SKM-1 (cell line): ENCODE measurements around the gene MAP2K5.
A peak's percentile ranks its signal among the peaks of the same experiment; 100 is the strongest.

Experiments
- DNase-seq: peaks from one replicate; lab custom pipeline; 2025; ENCODE audit not compliant: unreplicated experiment; lab: John Stamatoyannopoulos, UW

MAP2K5 gene

DNA sequence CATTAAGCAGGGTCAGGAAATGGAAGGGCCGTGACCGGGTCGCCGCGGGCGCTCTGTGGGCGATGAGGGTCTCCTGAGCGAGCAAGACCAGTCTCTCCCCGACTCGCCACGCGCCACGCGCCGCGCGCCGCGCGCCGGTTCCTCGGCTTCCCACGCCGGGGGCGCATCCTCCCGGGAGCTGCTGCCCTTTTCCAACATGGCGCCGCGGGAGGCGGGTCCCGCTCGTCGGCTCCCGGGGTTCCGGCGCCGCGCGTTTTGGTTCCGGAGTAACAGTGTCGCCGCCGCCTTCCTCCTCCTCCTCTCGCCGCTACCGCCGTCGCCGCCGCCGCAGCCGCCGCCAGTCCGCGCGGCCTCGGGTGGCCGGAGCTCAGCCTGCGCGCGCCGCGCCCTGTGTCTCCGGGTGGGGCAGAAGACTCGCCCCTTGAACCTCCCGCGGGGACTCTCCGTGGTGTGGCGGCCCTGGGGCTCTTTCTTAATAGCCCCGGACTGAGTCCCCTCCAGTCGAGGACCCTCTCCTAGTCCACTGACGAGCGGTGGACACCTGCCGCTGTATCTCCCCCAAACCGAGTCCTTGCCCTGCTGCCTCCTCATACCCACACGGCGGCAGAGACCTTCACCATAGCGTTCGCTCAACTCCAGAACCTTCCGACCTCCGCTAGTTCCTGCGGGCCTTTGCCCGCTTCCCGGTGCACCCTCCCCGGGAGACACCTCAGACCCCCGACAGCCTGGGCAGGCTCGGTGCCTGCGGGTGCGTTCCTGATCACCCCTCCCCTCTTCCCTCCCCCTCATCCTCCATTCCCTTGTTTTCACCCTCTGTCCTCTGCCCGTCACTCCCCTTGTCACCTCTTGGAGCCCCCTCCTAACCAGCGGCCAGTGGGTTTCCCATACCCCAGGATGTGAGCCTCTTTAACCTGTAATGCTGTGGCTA lies at the start of gene MAP2K5:
TSS of gene MAP2K5 (plus strand) at position 284 of the 928 bp plus-strand sequence. CDS start at position 917, 633 bp downstream.
- peak; percentile 51 for DNase-seq

DNA sequence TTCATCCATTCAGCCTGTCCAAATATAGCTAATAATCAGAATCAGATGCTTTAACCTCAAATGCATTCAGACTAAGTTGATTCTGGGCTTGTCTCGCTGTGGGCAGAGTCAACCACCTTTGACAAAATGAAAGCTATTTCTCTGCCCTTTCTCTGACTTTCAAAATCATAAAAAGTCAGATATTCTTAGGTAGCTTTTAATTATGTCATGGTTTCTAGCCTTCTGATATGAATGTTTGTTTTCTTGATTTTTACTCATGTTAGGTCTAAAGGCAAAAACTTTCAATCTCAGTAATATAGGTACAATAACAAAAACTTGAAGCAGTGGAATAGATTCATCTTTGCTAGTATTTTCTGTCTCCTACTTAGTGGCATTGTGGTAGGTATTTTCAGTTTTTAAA lies 46.9 kb upstream of the MAP2K5 start:
- DNase-seq = no peak

DNA sequence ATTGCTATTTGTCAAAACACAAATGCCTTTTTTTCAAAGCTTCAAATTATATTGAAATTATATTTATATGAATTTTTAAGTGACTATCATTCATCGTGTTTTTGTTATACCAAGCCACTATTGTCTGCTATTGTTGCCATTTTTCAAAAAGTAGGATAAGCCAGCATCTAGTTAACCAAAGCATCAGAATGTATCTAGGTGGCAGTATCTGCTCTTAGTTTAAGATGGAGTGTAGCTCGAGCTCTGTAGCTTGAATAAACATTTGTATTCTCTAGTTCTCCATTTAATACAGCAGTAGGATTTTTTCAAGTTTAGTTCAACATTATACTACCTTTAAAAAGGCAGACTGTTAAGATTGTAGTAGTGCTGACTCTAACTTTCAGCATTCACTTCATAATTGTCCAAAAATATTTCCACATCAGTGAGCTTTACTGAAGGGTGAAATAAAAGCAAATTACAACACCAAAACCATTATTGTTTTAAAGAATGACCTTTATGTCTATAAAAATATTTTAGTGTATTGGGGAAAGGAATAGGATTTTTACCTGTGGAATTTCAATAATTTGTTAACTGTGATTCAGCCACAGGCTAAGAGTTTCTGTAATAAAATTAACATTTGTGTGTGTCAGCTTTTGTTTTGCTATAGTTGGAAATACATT lies 41.2 kb upstream of the MAP2K5 start:
- no peak for DNase-seq

DNA sequence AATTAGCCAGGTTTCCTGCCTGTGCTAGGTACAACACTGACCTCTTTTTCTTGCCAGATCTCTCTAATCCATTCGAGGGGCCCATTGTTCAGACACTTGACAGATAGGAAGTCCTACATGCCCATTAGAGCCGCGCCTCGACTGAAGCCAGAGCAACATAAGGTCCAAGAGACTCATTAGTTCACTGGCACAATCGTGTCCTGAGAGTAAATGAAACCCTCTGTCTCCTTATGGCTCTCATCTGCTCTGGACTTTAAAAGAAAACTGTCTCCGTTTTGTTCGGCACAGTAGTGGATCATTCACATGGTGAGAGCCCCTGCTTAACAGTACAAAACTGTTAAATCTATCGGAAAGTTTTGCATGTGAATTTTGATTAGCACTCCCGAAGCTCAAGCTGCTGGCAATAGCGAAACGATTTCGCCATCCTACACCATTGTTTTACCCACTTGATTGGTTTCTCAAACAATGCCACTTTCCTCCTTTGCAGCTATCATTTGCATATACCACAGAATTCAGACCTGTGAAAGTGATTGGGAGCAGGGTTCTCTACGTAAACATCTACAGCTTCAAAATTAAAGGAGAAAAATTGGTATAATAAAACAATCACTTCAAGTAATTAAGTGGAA lies 40.6 kb upstream of the MAP2K5 start:
- DNase-seq = no peak

DNA sequence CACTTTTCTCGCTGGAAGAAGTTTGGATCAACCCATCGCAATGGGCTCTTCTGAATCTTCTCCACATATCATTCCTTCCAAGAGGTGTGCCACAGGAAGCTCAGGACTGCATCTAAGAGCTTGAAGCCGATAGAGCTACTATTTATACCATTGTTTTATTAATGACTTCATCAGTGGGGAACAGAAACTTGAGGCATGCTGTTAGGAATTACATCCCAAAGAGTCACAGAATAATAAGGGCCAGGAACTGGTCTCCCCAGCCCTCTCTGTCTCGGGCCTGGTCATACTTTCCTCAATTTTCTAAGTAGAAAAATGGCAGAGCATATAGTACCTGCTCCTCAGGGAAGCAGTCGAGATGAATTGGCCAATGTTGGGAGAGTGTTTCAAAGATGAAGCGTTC lies 38.4 kb upstream of the MAP2K5 start:
- DNase-seq = no peak

DNA sequence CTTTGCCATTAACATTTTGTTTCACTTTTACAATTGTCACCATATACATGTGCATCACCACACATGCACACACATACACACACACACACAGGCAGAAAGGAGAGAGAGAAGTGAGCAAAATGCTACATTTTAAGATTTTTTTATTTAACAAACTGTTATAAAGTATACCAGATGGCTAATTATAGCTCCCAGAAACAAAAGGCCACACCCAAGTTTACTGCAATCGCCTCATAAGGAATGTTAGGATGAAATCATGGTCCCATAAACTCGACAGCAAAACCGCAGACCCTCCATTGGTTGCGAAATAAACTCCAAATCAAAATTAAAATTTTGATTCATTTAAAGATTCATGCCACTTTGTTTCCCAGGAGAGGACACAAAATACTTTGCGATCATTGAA lies 37.7 kb upstream of the MAP2K5 start:
- DNase-seq = no peak

DNA sequence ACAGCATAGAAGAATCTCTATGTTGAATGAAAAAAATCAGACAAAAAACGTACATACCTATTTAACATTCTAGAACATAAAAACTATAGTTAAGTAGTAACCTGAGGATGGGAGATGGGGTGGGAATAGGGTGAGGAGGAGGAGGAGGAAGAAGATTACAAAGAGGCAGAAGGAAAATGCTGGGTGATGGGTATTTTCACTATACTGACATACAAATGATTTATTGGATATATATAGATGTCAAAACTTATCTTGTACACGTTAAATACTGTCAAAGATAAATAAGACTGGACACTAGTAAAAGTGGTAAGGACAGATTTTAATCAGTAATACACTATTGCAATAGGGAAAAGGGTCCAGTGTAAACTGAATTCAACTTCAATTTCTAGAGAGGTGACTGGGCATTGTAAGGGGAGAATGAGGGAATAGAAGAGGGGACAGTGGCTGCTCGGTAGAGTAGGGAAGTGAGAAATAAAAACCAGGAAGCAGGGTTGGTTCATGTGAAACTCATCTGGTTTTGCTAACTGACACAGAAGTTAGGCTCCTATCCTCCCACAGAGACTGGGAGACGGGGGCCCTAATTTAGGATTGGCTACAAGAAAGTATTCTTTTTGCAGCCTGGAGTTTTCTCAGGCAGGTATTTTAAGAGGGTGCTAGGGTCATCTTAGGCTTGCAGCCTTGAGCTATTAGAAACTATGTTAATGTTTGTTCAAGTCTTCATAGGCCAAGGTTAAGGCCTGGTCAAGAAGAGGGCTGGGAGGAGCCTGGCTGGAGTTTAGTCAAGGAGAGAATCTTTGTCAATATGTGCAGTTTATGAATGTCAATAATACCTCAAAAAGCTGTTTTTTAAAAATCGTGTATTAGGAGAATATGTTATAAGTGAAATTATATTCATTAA lies 36.6 kb upstream of the MAP2K5 start:
- DNase-seq = no peak

DNA sequence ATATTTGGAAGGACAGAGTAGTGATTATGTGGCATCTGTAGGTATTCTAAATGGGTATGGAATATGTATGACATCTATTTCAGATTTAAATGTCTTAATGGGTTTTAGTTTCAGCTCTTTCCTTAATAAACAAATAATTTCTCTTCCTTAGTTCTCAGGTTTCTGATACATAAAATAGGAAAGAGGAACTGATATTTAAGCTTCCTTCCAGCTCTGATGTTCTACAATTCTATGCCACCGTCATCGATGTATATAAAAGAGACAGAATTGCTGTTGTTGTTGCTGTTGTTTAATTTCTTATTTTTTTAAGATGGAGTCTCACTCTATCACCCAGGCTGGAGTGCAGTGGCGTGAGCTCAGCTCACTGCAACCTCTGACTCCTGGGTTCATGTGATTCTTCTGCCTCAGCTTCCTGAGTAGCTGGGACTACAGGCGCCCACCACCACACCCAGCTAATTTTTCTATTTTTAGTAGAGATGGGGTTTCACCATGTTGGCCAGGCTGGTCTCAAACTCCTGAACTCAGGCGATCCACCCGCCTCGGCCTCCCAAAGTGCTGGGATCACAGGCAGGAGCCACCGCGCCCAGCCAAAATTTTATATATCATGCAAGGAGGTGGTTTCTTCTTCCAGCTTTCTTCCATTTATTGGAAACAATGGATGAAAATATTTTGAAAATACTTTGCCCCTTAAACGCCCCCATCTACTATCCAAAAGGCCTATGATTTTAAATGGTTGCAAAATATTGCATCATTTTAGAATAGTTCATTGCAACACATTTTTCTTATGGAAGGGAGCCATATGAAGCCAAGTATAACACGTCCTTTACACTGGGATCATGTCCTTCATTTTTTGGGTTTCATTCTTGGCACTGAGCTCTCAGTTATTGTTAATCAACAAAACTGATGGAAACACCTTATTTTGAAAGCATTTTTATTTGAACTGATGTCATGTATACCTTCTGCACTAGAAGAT lies 35.4 kb upstream of the MAP2K5 start:
- DNase-seq = no peak

DNA sequence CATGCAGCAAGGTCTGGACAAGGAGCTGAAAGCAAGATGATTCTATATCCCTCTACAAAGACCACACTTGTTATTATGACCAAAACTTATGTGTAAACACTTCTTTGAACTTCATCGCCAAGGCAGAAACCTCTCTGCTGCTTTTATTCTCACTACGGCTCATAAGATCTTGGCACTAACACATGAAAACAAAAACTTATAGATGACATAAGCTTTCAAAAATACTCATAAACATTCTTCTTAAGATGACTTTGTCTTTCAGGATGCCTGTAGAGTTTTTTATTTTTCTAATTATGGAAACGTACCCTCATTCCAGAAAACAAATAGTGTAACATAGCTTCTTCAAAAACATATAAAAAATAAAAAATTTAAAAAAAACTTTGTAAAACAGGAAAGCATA lies 34.1 kb upstream of the MAP2K5 start:
- no peak for DNase-seq

DNA sequence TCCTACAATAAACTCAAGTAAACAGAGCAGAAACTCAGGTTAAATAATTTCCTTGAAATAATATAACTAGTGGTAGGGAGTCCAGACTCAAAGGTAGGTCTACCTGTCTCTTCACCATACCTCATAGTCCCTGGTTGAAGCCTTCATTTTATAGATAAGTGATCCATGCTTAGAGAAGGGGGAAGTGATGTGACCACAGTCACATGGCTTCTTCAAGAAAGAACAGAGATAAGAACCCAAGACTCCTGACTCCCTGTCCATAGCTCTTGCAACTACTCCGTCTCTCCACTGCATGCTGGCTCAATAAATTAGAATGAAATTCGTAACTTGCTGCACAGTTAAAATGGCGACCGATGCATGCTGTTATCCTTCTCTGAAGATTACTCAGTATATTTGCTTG lies 32.6 kb upstream of the MAP2K5 start:
- no peak for DNase-seq

DNA sequence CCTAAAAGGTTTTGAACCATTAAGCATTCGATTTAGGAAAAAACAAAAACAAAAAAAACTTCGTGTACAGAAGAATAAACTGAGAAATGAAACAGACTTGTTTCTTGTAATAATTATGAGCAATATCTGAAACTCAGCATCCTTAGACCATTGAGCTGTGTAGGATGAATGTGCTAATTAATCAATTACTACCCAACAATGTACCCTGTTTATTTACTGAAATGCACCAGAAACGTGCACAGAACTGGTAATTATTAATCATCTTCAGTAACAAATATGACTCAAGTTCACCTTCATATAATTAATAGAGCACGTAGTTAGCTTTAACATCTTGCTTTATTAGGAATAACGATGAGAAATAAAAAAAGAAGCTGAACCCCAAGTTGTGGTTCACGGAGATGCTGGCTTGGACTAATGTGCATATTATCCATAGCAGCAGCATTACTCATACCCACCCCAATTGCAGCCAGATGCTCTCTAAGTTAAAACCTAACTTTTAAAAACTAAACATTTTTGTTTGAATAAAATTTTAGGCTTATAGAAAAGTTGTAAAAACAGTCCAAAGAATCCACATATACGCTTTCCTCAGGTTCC lies 31.8 kb upstream of the MAP2K5 start:
- DNase-seq = no peak

DNA sequence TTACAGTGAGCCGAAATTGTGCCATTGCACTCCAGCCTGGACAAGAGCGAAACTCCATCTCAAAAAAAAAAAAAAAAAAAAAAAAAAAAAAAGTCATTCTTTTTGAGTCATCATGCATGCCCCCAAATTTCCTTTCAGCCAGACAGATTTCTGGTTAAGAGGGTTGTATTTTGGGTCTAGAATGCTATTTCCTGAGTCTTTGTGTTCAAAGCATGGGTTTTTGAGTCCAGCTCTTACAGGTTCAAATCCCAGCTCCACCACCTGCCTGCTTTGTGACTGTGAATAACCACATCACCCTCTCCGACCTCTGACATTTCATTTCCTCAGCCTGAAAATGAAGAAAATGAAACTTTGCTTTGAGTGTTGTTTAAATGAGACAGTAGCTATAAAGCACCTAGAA lies 30.9 kb upstream of the MAP2K5 start:
- DNase-seq = no peak

DNA sequence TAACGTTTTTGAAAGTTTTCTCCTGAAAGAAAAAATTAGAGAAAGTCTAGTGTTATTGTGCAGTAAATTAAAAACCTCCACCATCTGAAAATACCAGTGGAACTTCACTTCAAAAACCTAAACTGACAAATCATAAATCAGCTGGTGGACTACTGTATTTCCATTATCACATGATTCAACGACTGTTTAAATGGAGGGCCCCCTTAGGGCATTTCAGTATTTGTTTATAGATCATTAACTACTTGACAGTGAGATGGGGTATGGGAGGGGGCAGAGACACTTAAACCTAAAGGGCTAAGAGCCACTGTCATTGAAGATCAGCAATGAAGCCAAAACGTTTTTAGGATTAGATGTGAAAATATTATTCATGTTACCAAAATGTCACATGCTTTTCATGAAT lies 30.4 kb upstream of the MAP2K5 start:
- DNase-seq = no peak

DNA sequence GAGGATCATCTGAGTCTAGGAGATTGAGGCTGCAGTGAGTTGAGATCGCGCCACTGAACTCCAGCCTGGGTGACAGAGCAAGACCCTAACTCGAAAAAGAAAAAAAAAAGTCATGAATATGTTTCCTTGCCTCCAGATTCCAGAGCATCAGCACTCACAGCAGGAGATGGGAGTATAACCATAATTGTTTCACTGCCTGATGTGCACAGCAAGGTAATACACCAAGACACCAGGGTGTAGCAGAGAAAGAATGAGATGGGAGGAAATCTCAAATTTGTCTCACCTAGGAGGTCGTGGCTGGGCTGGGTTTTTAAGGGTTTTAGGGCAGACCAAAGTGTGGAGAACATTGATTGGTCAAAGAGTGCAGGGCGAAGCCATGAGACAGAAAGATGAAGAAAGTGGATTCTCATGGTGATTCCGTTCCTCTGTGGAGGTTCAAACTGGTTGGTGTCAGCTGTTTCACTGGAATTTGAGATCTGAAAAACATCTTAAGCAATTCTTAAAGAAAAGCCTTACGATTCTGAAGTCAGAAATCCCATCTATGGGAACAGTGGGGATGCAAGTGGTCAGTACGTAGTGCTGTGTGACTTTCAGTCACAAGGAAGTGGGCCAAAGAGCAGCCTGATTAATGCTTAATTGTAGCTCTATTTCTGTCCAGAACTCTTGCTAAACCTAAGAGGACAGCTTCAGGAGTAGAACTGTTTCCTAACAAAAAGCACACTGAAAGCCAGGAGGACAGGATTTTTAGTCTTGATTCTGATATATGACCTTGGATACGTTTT lies 29.4 kb upstream of the MAP2K5 start:
- no peak for DNase-seq

DNA sequence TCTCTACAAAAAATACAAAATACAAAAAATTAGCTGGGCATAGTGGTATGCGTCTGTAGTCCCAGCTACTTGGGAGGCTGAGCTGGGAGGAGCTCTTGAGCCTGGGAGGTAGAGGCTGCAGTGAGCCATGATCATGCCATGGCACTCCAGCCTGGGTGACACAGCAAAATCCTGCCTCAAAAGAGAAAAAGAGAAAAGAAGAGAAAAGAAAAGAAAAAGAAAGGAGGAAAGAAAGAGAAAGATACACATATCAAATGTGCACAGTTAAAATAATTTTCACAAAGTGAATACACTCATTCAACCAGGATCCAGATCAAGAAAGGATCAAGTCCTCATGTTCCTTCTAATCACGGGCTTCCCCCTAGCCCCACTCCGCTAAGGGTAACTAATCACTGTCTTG lies 27.4 kb upstream of the MAP2K5 start:
- DNase-seq = no peak

DNA sequence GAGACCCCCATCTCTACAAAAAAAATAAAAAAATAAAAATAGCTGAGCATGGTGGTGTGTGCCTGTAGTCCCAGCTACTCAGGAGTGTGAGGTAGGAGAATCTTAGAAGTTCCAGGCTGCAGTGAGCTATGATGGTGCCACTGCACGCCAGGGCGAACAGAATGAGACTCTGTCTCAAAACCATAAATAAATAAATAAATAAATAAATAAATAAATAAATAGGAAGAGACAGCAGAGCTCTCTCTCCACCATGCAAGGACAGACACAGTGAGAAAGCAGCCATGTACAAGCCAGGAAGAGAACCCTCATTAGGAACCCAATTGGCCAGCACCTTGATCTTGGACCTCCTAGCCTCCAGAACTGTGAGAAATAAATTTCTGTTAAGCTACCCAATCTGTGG lies 26.9 kb upstream of the MAP2K5 start:
- no peak for DNase-seq

DNA sequence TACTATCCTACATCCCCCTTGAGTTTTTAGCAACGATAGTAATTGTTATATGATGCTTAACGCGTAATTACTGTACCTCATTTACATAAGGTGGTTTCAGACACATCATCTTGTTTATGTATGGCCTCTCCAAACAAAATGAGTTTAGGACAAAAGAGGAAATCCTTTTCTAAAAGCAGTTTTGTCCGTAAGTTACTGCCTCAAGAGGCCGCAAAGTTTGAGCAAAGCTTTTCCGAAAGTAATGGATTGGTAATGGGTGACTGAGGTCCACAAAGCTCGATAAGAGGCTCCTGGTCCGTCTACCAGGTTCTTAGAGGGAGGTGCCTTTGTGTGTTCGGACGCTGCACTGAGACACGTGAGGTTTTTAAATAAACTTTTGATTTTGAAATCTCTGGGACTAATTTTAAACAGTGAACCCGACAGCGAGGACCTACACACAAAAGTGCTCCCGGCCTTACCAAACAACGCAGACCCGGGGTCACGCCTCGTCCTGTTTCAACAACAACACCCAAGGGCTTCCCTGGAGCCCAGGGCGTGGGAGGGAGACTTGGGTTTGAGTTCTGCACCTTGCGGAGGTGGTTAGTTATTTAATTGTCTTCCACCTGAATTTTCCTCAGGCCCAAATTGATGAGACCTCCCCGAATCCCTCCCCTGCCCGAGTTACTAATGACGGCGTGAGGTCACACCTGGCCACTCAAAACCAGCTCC lies 22.0 kb upstream of the MAP2K5 start:
- no peak for DNase-seq
